Measurements from ENCODE around the gene CASKIN2. TPM values are rescaled to one million over a fixed set of nuclear protein-coding genes. Genes with fewer than 3 reads are reported as not detected.

The CASKIN2 gene
- total and polyA plus RNA-seq, 2 of the 4 experiments (the other 2 are of a cell fraction) = 2.9 to 6.9 TPM

DNA sequence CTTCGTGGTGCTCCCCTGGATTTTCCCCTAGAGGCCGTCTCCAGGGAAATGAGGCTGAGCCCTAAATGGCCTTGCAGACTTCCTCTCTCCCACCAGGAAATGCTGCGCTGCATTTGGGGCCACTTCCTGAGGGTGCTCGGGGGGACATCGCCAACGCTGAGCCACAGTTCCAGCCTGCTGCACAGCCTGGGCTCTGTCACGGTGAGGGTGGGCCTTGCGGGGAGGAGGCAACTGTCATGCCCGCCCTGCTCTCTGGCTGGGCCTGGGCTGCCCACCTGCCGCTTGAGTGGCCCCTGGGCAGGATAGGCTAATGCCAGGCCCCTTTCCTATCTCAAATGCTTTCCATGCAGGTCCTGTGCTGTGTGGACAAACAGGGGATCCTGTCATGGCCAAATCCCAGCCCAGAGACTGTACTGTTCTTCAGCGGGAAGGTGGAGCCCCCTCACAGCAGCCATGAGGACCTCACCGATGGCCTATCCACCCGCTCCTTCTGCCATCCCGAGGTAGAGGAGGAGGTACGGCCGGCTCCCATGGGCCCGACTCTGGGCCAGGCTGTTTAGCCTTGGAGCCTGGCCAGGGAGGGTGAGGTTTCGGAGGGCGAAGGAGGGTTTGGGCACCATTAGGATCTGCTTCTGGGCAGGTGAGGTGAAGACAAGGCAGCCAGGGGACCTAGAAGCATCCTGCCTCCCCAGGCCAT lies 24.2 kb downstream of the CASKIN2 start:
- H3K18ac ChIP-seq (ENCODE audit: low read depth, low read length) = no peak overlapping the region
- ChIA-PET POLR2A (ENCODE audit: unreplicated experiment) (no interaction called here), CTCF (no interaction called here)
- H3K9me1 ChIP-seq (ENCODE audit: insufficient read depth, low read length) = no peaks in the 10 kb centered on the region; the same call in none of the 2 replicates
- H3K79me1 ChIP-seq (ENCODE audit: low read depth in 1 of 2, low read length in 2 of 2) = peaks cover 0 to 7% of the 10 kb centered on the region in 2 experiments; a peak in 1 of 4 replicates
- H2BK120ac ChIP-seq (ENCODE audit: low read depth, low read length) = no peak overlapping the region
- H2AFZ ChIP-seq (replicated peaks; ENCODE audit: low read length, poor library complexity) = no peak overlapping the region
- WGBS, 2 experiments (ENCODE audit: extremely low coverage in 2 of 2, insufficient read length in 1 of 2) = 97% methylated on average over 6 of the region's 19 CpGs; no CpG with 5 or more reads in 1 of the 2 experiments
- H2BK15ac ChIP-seq (ENCODE audit: low read depth, low read length) = no peak overlapping the region
- H3K36me3 ChIP-seq (ENCODE audit: control insufficient read depth, insufficient read depth, low read length) = peaks cover 41% of the 10 kb centered on the region
- in situ Hi-C loops (cut with MboI; ENCODE audit: low sequenced_read_pairs) = no loop called here
- no peak overlapping the region for H4K8ac ChIP-seq (ENCODE audit: low read depth in 2 of 2, low read length in 2 of 2)
- H3K9ac ChIP-seq (ENCODE audit: low read depth, low read length) = no peak overlapping the region
- H4K91ac ChIP-seq (ENCODE audit: insufficient read depth, low read depth, low read length) = no peak overlapping the region
- no peaks in the 10 kb centered on the region for H3K27me3 ChIP-seq (ENCODE audit: control insufficient read depth, insufficient read depth, low read length)
- no peaks in the 10 kb centered on the region for H3K9me3 ChIP-seq (ENCODE audit: control insufficient read depth, insufficient read depth, low read length)
- H2AK5ac ChIP-seq (ENCODE audit: low read depth, low read length) = no peak overlapping the region
- no peak overlapping the region for H2BK5ac ChIP-seq (ENCODE audit: low read depth, low read length, poor library complexity, severe bottlenecking)
- H3K4me2 ChIP-seq (ENCODE audit: low read depth, low read length) = no peak overlapping the region
- DNase-seq = no peak
- no peak overlapping the region for H3K56ac ChIP-seq (ENCODE audit: extremely low read depth, insufficient read depth, low read length)
- no peaks in the 10 kb centered on the region; the same call in 1 of the 2 replicates for H4K20me1 ChIP-seq (ENCODE audit: insufficient read depth, low read length)
- H3K4ac ChIP-seq (ENCODE audit: low read depth, low read length) = no peak overlapping the region
- H3K4me3 ChIP-seq (ENCODE audit: insufficient read depth, low read depth, low read length) = no peak overlapping the region
- no peak overlapping the region for H3K27ac ChIP-seq (ENCODE audit: insufficient read depth, low read length)
- no TSS peak for BruUV-seq (replicated peaks)
- ATAC-seq (ENCODE audit: low read depth) = no peak
- intact Hi-C loops (cut with micrococcal nuclease) = no loop called here
- dilution Hi-C loops (cut with HindIII; ENCODE audit: low sequenced_read_pairs, unreplicated experiment) = no loop called here
- H3K14ac ChIP-seq (replicated peaks; ENCODE audit: low read depth, low read length) = no peak overlapping the region
- H2AK9ac ChIP-seq (replicated peaks; ENCODE audit: low read depth, low read length, poor library complexity) = no peak overlapping the region
- no peak overlapping the region for H4K5ac ChIP-seq (ENCODE audit: low read depth, low read length)
- no peak for TF ChIP-seq CEBPB (IDR thresholded peaks at IDR 0.05; ENCODE audit: low read depth, low read length)
- TF ChIP-seq SMC3 (IDR thresholded peaks at IDR 0.05; ENCODE audit: low read depth, low read length) = no peak
- TF ChIP-seq NFE2L2 (IDR thresholded peaks at IDR 0.05; ENCODE audit: low read depth, low read length) = no peak
- TF ChIP-seq USF2 (IDR thresholded peaks at IDR 0.05; ENCODE audit: low read depth, low read length) = no peak
- no peak for TF ChIP-seq RAD21 (IDR thresholded peaks at IDR 0.05; ENCODE audit: low read length)
- TF ChIP-seq RFX5 (IDR thresholded peaks at IDR 0.05; ENCODE audit: low read depth, low read length) = no peak
- H3K23ac ChIP-seq (ENCODE audit: low read depth, low read length) = no peak overlapping the region
- H3K4me1 ChIP-seq (ENCODE audit: control insufficient read depth, insufficient read depth, low read length) = no peaks in the 10 kb centered on the region
- no peak overlapping the region for H2BK20ac ChIP-seq (ENCODE audit: low read depth, low read length)

Measured in IMR-90 (cell line).